GM12865 (cell line): ENCODE results near the gene DDX51.

Source experiments
- DNase-seq: peaks from one replicate; pipeline ENCODE4 v3.0.0; 2010; ENCODE audit warnings: low read depth
- H3K4me3 ChIP-seq: 2 replicates; pipeline ENCODE4 v1.5.1; 2011; ENCODE audit warnings: mild to moderate bottlenecking, low read depth, low read length, control low read depth
- TF ChIP-seq, protein P1 (sequence below): IDR thresholded peaks from 2 replicates; pipeline ENCODE4 v1.5.1; 2011; ENCODE audit warnings: low read length, control low read depth, low read depth, inconsistent platforms; ENCODE audit not compliant: insufficient read depth; ENCODE audit errors: missing control alignments

The DDX51 gene

DNA sequence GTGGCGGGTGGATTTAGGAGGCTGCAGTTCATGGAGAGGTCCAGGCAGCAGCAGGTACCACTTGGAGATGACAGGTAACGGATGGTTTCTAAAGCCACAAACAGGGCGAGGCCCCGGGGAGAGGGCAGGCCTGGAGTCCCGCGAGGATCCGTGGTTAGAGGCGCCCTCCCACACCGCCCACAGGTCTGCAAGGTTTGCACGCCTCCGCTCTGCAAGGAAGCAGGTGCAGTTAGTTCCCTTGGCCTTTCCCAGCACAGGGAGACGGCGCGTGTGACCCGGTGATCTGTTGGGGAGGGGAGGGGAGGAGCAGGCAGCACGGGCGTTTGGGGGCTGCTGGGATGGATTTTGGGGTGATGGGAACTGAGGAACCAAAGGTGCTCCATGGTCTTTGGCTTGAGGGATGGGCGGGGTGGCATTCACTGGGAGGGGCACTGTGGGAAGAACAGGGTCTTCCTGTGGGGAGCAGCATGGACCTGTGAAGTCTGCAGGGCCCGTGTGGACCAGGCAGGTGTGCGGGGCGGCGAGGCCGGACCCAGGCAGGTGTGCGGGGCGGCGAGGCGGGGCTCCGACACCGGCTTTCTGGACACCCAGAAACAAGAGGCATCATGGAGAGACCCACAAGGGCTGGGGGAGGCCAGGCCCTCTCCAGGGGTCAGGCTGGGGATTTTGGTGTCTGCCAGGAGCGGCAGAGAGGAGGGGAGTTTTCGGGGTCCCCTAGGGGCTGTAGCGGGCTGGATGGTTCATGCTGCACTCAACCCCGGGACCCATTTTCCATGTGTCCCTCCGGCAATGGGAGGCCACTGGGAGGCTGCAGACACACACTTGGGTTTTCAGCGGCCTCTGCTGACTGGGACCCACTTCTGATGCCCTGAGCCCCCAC lies 29.3 kb upstream of the DDX51 start:
- no peak overlapping the region for H3K4me3 ChIP-seq
- DNase-seq: peak; percentile 52
- TF ChIP-seq, protein P1, sequence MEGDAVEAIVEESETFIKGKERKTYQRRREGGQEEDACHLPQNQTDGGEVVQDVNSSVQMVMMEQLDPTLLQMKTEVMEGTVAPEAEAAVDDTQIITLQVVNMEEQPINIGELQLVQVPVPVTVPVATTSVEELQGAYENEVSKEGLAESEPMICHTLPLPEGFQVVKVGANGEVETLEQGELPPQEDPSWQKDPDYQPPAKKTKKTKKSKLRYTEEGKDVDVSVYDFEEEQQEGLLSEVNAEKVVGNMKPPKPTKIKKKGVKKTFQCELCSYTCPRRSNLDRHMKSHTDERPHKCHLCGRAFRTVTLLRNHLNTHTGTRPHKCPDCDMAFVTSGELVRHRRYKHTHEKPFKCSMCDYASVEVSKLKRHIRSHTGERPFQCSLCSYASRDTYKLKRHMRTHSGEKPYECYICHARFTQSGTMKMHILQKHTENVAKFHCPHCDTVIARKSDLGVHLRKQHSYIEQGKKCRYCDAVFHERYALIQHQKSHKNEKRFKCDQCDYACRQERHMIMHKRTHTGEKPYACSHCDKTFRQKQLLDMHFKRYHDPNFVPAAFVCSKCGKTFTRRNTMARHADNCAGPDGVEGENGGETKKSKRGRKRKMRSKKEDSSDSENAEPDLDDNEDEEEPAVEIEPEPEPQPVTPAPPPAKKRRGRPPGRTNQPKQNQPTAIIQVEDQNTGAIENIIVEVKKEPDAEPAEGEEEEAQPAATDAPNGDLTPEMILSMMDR: no peak

DNA sequence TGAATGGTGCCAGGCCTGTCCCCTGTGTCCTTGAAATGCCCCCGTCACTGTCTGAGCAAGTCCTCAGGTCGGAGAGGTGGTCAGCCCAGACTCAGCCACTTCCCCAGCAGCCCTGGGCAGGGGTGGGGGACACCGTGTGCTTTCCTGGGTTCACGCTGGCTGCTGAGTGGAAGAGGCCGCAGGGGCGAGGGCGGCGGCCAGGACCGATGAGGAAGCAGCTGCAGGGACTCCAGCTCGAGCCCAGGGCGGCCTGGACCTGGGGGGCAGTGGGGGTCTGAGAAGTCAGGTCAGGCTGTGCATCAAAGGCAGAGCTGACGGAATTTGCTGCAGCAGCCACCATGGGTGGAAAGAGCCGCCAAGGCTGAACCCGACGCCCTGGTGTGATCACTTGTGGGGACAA lies 28.5 kb upstream of the DDX51 start:
- H3K4me3 ChIP-seq: no peak overlapping the region
- no peak for DNase-seq
- TF ChIP-seq, protein P1: no peak

DNA sequence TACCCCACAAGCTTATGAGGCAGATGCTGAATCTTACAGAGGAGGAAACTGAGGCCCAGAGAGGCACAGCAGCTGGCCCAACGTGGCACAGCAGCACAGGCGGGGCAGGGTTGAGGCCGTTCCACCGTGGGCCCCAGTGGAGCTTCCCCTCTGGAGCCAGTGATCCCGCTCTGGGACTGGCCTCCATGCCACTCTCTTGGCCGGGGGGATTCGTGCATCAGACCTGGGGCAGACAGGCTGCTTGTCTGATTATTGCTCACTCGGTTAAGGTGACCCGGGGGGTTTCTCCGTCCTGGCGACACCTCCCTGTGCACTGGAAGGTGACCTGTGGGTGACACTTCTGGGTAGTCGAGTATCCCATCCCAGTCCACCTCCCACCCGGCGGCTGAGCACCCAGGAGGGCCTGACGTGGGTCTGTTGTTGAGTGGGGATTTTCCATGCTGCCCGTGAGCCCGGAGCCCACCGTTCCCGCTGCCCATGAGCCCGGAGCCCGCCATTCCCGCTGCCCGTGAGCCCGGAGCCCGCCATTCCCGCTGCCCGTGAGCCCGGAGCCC lies 27.9 kb upstream of the DDX51 start:
- DNase-seq: no peak
- TF ChIP-seq, protein P1: no peak
- no peak overlapping the region for H3K4me3 ChIP-seq

DNA sequence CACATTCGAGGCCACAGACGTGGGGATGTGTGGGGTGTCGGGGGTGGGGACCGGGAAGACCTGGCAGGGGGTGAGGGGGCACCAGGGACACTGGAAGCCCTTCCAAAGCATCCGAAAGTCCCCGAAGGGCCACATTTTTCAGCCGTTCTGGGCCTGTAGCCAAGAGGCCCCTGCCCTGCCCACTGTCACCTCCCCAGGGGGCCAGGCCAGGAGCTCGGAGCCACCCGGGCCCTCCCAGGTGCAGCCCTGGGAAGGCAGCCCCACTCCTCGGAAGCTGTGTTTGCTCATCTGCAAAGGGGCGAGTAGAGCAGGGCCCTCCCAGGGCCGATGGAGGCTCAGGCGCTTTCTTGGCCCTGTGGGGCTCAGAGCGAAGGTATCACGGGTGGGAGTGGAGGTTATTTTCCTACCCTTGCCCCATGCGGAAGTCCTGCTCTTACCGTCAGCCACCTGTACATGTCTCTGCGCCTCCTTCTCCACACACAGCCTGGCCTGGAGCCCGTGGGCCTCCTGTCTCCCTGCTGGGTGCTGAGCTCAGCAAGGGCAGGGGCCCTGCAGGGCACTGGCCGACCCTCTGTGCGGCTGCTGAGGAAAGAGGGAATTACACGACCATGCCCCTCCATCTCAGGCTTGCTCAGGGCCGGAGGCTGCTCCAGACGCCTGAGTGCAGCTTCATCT lies 27.3 kb upstream of the DDX51 start:
- no peak for DNase-seq
- TF ChIP-seq, protein P1: no peak
- H3K4me3 ChIP-seq: no peak overlapping the region

DNA sequence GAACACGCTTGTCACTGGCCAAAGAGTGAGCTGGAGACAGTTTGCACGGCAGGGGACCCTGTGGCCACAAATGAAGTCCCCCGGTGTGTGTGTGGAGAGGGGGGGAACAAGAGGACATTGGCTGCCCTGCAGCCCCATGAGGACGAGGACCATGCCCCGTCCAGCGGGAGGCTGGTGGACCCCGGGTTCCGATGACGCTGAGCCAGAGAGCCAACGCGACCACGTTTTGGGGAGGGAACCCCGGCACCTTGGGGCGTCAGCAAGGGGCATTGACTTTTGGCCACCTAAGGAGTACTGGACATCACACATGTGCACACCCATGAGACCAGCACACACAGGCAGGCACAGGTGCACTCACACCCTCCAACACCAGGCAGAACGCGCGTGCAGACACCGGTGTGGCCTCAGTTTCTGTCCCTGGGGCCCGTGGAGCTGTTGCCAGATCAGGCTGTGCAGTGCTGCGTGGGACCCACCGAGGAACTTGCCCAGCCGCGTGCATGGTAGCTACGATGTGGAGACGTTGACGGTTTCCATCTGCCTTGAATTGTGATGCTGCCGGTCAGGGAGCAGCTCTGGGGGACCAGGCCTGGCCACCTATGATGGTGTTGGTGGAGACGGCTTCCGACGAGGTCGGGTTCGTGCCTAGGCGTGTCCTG lies 26.6 kb upstream of the DDX51 start:
- TF ChIP-seq, protein P1: no peak
- H3K4me3 ChIP-seq: no peak overlapping the region
- DNase-seq: no peak

DNA sequence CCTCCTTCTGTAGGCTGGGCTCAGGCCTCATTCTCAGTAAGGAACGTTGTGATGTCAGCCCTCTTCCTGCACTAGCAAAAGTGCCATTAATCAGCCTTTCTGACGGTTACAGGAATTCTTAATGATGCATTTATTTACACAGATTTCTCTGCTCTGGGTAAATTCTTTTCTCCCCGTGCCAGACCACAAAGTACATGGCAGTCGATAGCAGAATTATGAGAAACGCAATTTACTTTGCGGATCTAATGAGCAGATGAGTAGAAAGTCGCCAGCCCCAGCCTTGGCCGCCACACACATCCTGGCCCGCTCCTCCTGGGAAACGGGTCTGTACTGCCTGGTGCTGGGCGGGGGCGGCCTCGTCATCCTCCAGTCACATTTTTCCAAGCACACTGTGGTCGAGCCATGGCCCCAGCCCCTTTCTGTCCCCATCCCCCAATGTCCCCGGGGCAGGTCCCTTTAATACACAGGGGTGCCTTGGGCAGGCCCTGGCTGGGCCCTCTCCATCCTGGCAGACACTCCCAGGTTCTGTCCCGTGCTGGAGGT lies 26.0 kb upstream of the DDX51 start:
- H3K4me3 ChIP-seq: no peak overlapping the region
- TF ChIP-seq, protein P1: no peak
- DNase-seq: no peak
